Measurements from ENCODE around the gene C2CD2. TPM values are rescaled to one million over a fixed set of nuclear protein-coding genes. Genes with fewer than 3 reads are reported as not detected.

The C2CD2 gene
- total RNA-seq, 1 experiment from 2014 or later, result 12.6 TPM

DNA sequence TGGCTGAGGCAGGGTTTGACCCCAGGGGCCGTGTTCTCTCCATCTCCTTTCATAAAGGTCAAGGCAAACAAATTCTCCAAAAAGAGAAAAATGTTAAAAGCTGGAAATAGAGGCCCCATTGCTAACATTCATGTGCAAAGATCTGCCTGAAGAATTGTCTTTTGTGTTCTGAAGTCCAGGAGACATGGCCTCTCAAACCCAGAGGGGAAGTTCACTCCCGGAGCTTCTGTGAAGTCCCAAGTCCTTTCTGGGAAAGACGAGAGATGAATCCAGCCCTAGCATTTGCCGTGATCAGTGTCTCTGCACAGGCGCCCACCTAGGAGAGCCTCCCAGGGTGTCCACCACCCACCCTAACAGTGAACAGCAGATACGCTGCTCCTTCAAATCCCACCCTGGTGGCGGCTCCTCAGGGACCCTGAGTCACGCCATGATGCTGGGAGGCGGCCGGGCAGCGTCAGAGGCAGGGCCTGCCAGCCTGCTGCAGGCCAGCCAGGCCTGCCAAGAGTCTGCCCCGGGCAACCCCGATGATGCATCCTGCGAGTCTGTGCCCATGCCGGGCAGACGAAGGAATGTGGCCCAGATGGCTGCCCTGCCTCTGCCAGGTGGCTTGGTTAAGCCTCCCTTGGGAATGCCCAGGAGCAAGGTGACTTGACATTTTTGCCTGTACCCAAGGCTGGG lies 5.2 kb upstream of the C2CD2 start:
- Histone ChIP-seq H3K9me3 (no peaks in the 10 kb centered on the region), H3K27me3 (replicated peaks; ENCODE audit: control insufficient read depth, insufficient read depth, low read length) (no peaks in the 10 kb centered on the region), H3K4me3 (ENCODE audit: low read depth, low read length) (no peak overlapping the region), H3K36me3 (ENCODE audit: control insufficient read depth, insufficient read depth, low read length) (no peaks in the 10 kb centered on the region), H3K4me1 (peaks cover 14% of the 10 kb centered on the region)
- intact Hi-C loops (cut with micrococcal nuclease; ENCODE audit: unreplicated experiment), result no loop called here
- peaks cover 10% of the 10 kb centered on the region for H3K36me3 Mint-ChIP-seq (ENCODE audit: insufficient read depth, unreplicated experiment)
- no peak for DNase-seq
- BruUV-seq (replicated peaks), result no TSS peak
- no peak overlapping the region for H3K4me3 Mint-ChIP-seq (ENCODE audit: unreplicated experiment)
- H3K27ac Mint-ChIP-seq (ENCODE audit: unreplicated experiment), result no peak overlapping the region
- ChIA-PET POLR2A (no interaction called here), CTCF (no interaction called here)
- H3K27me3 Mint-ChIP-seq (ENCODE audit: insufficient read depth, unreplicated experiment), result no peaks in the 10 kb centered on the region
- H3K4me1 Mint-ChIP-seq (ENCODE audit: low read depth, unreplicated experiment), result peaks cover 20% of the 10 kb centered on the region
- no peak for TF ChIP-seq CTCF (IDR thresholded peaks at IDR 0.05; ENCODE audit: insufficient read depth in 1 of 2, low read depth in 1 of 2, low read length in 1 of 2, severe bottlenecking in 1 of 2, unreplicated experiment in 1 of 2)
- no peaks in the 10 kb centered on the region for H3K9me3 Mint-ChIP-seq (ENCODE audit: unreplicated experiment)

DNA sequence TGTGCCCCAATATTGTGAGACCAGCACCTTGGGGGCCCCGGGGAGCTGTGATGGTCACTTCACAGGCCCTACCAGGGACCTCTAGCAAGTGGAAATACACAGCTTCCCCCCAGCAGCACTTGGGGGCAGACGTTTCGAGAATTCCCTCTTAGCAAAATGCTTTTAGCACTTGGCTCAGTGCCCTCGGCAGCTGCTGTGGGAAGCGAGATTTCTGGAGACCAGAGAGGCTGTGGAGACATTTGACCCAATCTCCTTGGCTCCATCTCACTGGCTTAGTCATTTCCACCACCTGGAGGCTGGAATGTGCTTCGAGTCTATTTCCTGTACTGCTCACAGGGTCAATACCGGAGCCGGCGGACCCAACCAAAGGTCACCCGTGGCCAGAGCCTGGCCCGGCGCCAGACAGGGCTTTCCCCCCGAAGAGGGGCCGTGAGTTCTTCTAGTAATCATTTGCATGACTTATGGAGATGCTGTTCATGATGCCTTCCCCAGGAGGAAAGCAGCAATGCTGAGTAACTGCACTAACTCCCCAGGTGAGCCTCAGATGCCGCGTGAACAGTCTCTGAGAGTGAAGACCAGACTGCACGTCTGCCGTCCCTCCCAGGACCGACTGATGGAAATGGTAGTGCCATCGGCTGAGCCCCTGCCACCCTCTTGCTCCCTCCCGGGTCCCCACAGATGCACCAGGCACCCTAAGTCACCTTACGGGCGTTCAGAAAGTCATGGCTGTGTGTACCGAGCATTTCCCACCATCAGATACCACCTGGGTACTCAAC lies 4.4 kb upstream of the C2CD2 start:
- BruUV-seq (replicated peaks), result no TSS peak
- TF ChIP-seq CTCF (IDR thresholded peaks at IDR 0.05; ENCODE audit: insufficient read depth in 1 of 2, low read depth in 1 of 2, low read length in 1 of 2, severe bottlenecking in 1 of 2, unreplicated experiment in 1 of 2), result peak in 1 of 2 experiments; percentile 21
- Histone ChIP-seq H3K9me3 (no peaks in the 10 kb centered on the region), H3K27me3 (replicated peaks; ENCODE audit: control insufficient read depth, insufficient read depth, low read length) (no peaks in the 10 kb centered on the region), H3K4me3 (ENCODE audit: low read depth, low read length) (no peak overlapping the region), H3K36me3 (ENCODE audit: control insufficient read depth, insufficient read depth, low read length) (no peaks in the 10 kb centered on the region), H3K4me1 (peaks cover 15% of the 10 kb centered on the region)
- no peak overlapping the region for H3K27ac Mint-ChIP-seq (ENCODE audit: unreplicated experiment)
- POLR2A ChIA-PET, result no interaction called here
- CTCF ChIA-PET, result interaction anchor here (0.5 kb wide), 1 partner anchor 47 kb away, joined by 3 read pairs; no protein-coding TSS in a partner anchor
- peaks cover 10% of the 10 kb centered on the region for H3K36me3 Mint-ChIP-seq (ENCODE audit: insufficient read depth, unreplicated experiment)
- H3K9me3 Mint-ChIP-seq (ENCODE audit: unreplicated experiment), result no peaks in the 10 kb centered on the region
- peaks cover 20% of the 10 kb centered on the region for H3K4me1 Mint-ChIP-seq (ENCODE audit: low read depth, unreplicated experiment)
- no peak overlapping the region for H3K4me3 Mint-ChIP-seq (ENCODE audit: unreplicated experiment)
- no peaks in the 10 kb centered on the region for H3K27me3 Mint-ChIP-seq (ENCODE audit: insufficient read depth, unreplicated experiment)
- DNase-seq, result peak; percentile 51 to 79
- intact Hi-C loops (cut with micrococcal nuclease; ENCODE audit: unreplicated experiment), result no loop called here

DNA sequence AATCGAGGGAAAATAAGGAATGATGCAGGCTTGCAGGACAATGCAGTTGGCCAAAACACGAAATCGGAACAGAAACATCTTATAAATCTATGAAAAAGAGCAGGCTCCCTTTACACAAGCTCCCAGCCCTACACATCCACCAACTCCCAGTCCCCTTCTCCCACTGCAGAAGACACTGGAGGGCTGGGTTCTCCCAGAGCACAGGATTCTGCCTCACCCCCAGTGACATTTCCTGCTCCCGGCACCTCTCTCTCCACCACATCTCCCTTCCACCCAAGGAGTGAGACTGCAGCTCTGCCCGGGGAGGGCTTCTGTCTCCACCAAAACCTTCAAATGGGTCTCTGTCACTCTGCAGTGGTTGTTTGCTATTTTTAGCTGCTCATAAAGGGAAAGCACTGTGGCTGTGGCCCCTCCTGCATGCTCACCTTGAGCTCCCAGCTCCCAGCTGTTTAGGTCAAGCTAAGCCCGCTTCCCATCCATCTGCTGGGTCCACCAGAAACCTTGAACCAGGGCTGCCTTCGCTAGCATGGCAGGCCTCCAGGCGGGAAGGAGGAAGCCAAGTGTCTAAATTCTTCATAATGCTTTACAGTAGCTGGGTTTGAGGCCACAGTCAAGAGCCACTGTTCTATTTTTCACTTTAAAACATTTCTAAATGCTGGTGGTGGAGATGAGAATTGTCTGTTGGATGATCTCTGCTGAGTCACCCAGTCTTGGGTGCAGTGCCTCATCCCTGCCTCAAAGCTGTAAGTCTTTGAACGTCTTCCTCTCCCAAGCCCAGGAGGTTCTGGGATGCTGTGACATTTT lies 3.3 kb upstream of the C2CD2 start:
- Mint-ChIP-seq H3K4me1 (ENCODE audit: low read depth, unreplicated experiment) (peaks cover 20% of the 10 kb centered on the region), H3K4me3 (ENCODE audit: unreplicated experiment) (no peak overlapping the region), H3K9me3 (ENCODE audit: unreplicated experiment) (no peaks in the 10 kb centered on the region), H3K27ac (ENCODE audit: unreplicated experiment) (no peak overlapping the region), H3K36me3 (ENCODE audit: insufficient read depth, unreplicated experiment) (peaks cover 10% of the 10 kb centered on the region), H3K27me3 (ENCODE audit: insufficient read depth, unreplicated experiment) (no peaks in the 10 kb centered on the region)
- no peaks in the 10 kb centered on the region for H3K27me3 ChIP-seq (replicated peaks; ENCODE audit: control insufficient read depth, insufficient read depth, low read length)
- POLR2A ChIA-PET, result no interaction called here
- H3K9me3 ChIP-seq, result no peaks in the 10 kb centered on the region
- peaks cover 24% of the 10 kb centered on the region for H3K4me1 ChIP-seq
- no peak for DNase-seq
- no TSS peak for BruUV-seq (replicated peaks)
- no peak for TF ChIP-seq CTCF (IDR thresholded peaks at IDR 0.05; ENCODE audit: insufficient read depth in 1 of 2, low read depth in 1 of 2, low read length in 1 of 2, severe bottlenecking in 1 of 2, unreplicated experiment in 1 of 2)
- no peaks in the 10 kb centered on the region for H3K36me3 ChIP-seq (ENCODE audit: control insufficient read depth, insufficient read depth, low read length)
- CTCF ChIA-PET, result interaction anchor here (0.5 kb wide), 1 partner anchor 46 kb away, joined by 3 read pairs; no protein-coding TSS in a partner anchor
- H3K4me3 ChIP-seq (ENCODE audit: low read depth, low read length), result no peak overlapping the region
- intact Hi-C loops (cut with micrococcal nuclease; ENCODE audit: unreplicated experiment), result no loop called here

Measured in Caco-2 (cell line).